Mesothelial cell of epicardium (in vitro differentiated cells): ENCODE results near the gene FOXI1. TPM values are rescaled to one million over a fixed set of nuclear protein-coding genes. Genes with fewer than 3 reads are reported as not detected.

Experiments used
- DNase-seq, 2 experiments: peaks; one replicate each; pipeline ENCODE4 v3.0.0; 2021; ENCODE audit warnings: low spot score in 2 of 2; ENCODE audit not compliant: unreplicated experiment in 2 of 2
- H3K27ac Mint-ChIP-seq: 2 replicates; pipeline ENCODE4 v1.8.0; 2021; ENCODE audit warnings: mixed read lengths
- H3K27me3 Mint-ChIP-seq: 2 replicates; pipeline ENCODE4 v1.8.0; 2021; ENCODE audit warnings: low read depth, mixed read lengths
- H3K36me3 Mint-ChIP-seq: 2 replicates; pipeline ENCODE4 v1.8.0; 2021; ENCODE audit warnings: mixed read lengths
- H3K4me1 Mint-ChIP-seq: 2 replicates; pipeline ENCODE4 v1.8.0; 2021; ENCODE audit warnings: mixed read lengths
- H3K4me3 Mint-ChIP-seq: 2 replicates; pipeline ENCODE4 v1.8.0; 2021; ENCODE audit warnings: mild to moderate bottlenecking, moderate library complexity, mixed read lengths
- H3K9me3 Mint-ChIP-seq: 2 replicates; pipeline ENCODE4 v1.8.0; 2021; ENCODE audit warnings: mixed read lengths
- CTCF ChIP-seq: fragments of 200-600 bp; sonication (generic); IDR thresholded peaks from one replicate; pipeline ENCODE4 v1.5.0; 2021; ENCODE audit warnings: antibody characterized with exemption; ENCODE audit not compliant: unreplicated experiment
- total RNA-seq: library from RNA; stranded (reverse); gene quantifications from 3 replicates; pipeline ENCODE4 v1.2.1, GENCODE V29; 2021

Gene FOXI1
- total RNA-seq, 1 donor from 2014 or later = not detected

- Mint-ChIP-seq H3K9me3 (no peaks in the 10 kb centered on the region), H3K27me3 (peaks cover 36% of the 10 kb centered on the region), H3K4me1 (peaks cover 4% of the 10 kb centered on the region), H3K27ac (no peak overlapping the region), H3K4me3 (no peak overlapping the region), H3K36me3 (no peaks in the 10 kb centered on the region)
- TF ChIP-seq CTCF = no peak
- no peak for DNase-seq
Observed at GRCh38 chr5:170095646-170096045, 10.1 kb upstream of the FOXI1 start.

GRCh38 chr5:170097934-170098333, 7.8 kb upstream of the FOXI1 start:
- no peak for TF ChIP-seq CTCF
- peaks cover 21% of the 10 kb centered on the region for H3K27me3 Mint-ChIP-seq
- no peaks in the 10 kb centered on the region for H3K9me3 Mint-ChIP-seq
- no peak overlapping the region for H3K4me3 Mint-ChIP-seq
- H3K27ac Mint-ChIP-seq = no peak overlapping the region
- H3K4me1 Mint-ChIP-seq = peaks cover 4% of the 10 kb centered on the region
- no peaks in the 10 kb centered on the region for H3K36me3 Mint-ChIP-seq
- no peak for DNase-seq

- peak; percentile 58 to 84 for DNase-seq
- Mint-ChIP-seq H3K4me3 (no peak overlapping the region), H3K9me3 (no peaks in the 10 kb centered on the region), H3K27ac (peak overlapping the region; percentile 79), H3K36me3 (no peaks in the 10 kb centered on the region), H3K4me1 (peaks cover 5% of the 10 kb centered on the region), H3K27me3 (peaks cover 10% of the 10 kb centered on the region)
- TF ChIP-seq CTCF = peak; percentile 75
Observed at GRCh38 chr5:170100066-170100943, 5.4 kb upstream of the FOXI1 start.

GRCh38 chr5:170103447-170103846, 2.2 kb upstream of the FOXI1 start:
- H3K4me1 Mint-ChIP-seq = peaks cover 7% of the 10 kb centered on the region

GRCh38 chr5:170104299-170104698, 1.4 kb upstream of the FOXI1 start:
- no peak for DNase-seq
- Mint-ChIP-seq H3K36me3 (no peaks in the 10 kb centered on the region), H3K27me3 (peaks cover 7% of the 10 kb centered on the region), H3K4me1 (peaks cover 8% of the 10 kb centered on the region), H3K27ac (no peak overlapping the region), H3K9me3 (no peaks in the 10 kb centered on the region), H3K4me3 (no peak overlapping the region)
- TF ChIP-seq CTCF = no peak

More at GRCh38 chr5:170103447-170103846, 2.2 kb upstream of the FOXI1 start:
- no peak for TF ChIP-seq CTCF
- Mint-ChIP-seq H3K27me3 (peaks cover 7% of the 10 kb centered on the region), H3K36me3 (no peaks in the 10 kb centered on the region), H3K27ac (no peak overlapping the region), H3K4me3 (no peak overlapping the region), H3K9me3 (no peaks in the 10 kb centered on the region)
- no peak for DNase-seq
